Measurements from ENCODE around the gene MARCO.

The MARCO gene

DNA sequence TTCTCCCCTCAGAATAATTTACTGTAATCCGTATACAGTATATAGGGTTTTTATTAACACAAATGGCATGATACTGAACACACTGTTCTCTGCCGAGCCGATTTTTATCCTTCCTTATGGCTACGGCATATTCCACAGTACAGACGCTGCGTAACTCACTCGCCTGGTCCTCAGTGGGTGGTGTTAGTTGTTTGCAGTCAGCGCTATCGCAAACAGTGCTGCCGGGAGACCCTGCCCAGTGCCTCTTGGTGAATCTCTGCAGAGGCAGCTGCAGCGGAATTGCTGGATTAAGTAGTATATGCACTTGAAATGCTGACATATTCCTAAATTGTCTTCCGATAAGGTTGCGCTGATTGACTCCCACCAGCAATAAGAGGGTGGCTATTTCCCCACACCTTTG, 73.9 kb downstream of the MARCO start:
- TF ChIP-seq SIN3A (IDR thresholded peaks at IDR 0.05; ENCODE audit: borderline replicate concordance, insufficient read depth, low read length), result no peak

DNA sequence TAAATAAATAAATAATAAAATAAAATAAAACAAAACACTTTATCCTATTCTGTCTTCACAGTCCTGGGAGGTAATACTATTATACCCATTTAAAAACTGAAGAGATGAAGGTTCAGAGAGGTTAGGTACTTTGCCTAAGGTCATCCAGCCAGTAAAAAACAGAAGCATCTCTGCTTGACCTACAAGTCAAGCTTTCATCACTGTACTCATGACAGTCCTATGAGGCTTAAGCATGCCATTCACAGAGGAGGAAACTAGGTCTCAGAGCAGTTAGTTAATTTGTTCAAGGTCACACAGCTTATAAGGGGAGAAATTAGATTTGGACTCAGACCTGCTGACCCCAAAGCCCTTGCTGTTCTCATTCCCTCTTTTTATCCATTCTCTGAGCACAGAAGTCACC, 77.5 kb downstream of the MARCO start:
- TF ChIP-seq POLR2AphosphoS5 (IDR thresholded peaks at IDR 0.05; ENCODE audit: low read depth, low read length) (no peak), FOXP2 (optimal IDR thresholded peaks at IDR 0.05; ENCODE audit: borderline replicate concordance, extremely low read depth, extremely low read length, insufficient read depth) (no peak)

DNA sequence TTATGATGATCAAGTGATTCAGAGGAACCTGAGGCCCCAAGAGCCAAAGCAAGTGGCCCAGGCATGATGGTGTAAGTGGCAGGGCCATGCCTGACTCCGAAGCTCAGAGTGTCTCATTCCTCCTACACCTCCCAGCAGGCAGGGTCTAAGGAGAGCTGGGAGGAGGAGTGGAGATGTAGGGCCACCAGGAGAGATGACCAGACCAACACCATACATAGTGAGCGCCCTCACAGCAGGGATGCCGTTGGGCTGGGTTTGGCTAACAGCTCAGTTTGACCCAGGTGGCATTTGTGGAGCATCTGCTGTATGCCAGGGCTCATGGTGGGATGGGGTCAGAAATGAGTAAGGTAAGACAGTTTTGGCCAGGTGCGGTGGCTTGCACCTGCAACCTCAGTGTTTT, 80.7 kb downstream of the MARCO start:
- TF ChIP-seq, protein P1, sequence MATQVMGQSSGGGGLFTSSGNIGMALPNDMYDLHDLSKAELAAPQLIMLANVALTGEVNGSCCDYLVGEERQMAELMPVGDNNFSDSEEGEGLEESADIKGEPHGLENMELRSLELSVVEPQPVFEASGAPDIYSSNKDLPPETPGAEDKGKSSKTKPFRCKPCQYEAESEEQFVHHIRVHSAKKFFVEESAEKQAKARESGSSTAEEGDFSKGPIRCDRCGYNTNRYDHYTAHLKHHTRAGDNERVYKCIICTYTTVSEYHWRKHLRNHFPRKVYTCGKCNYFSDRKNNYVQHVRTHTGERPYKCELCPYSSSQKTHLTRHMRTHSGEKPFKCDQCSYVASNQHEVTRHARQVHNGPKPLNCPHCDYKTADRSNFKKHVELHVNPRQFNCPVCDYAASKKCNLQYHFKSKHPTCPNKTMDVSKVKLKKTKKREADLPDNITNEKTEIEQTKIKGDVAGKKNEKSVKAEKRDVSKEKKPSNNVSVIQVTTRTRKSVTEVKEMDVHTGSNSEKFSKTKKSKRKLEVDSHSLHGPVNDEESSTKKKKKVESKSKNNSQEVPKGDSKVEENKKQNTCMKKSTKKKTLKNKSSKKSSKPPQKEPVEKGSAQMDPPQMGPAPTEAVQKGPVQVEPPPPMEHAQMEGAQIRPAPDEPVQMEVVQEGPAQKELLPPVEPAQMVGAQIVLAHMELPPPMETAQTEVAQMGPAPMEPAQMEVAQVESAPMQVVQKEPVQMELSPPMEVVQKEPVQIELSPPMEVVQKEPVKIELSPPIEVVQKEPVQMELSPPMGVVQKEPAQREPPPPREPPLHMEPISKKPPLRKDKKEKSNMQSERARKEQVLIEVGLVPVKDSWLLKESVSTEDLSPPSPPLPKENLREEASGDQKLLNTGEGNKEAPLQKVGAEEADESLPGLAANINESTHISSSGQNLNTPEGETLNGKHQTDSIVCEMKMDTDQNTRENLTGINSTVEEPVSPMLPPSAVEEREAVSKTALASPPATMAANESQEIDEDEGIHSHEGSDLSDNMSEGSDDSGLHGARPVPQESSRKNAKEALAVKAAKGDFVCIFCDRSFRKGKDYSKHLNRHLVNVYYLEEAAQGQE (IDR thresholded peaks at IDR 0.05; ENCODE audit: insufficient read depth in 1 of 2, low read depth in 2 of 2, low read length in 2 of 2), result no peak
- TF ChIP-seq SIN3A (IDR thresholded peaks at IDR 0.05; ENCODE audit: borderline replicate concordance, insufficient read depth, low read length) (no peak), POLR2AphosphoS5 (IDR thresholded peaks at IDR 0.05; ENCODE audit: low read depth, low read length) (no peak), FOXP2 (optimal IDR thresholded peaks at IDR 0.05; ENCODE audit: borderline replicate concordance, extremely low read depth, extremely low read length, insufficient read depth) (no peak), TAF1 (IDR thresholded peaks at IDR 0.05; ENCODE audit: borderline replicate concordance, insufficient read depth, low read length) (no peak)

DNA sequence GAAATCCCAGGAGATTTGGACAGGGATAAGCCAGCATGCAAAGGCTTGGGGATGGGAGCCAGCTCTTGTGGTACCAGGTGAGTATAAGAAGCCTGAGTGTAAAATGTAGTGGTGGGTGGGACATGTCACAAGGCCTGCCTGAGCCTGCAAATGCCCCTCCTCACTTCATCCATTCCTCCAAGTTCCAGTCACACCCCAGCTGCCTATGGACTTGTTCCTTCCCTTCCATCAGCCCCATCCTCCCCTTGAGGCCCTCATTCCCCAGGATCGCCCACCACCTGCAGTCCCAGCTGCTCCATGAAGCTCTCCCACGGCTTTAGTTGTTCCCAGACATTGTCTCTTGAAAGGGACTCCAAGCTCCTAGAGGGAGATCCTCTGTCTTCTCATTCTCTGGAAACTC, 81.5 kb downstream of the MARCO start:
- TF ChIP-seq TAF1 (IDR thresholded peaks at IDR 0.05; ENCODE audit: borderline replicate concordance, insufficient read depth, low read length) (no peak), FOXP2 (optimal IDR thresholded peaks at IDR 0.05; ENCODE audit: borderline replicate concordance, extremely low read depth, extremely low read length, insufficient read depth) (no peak), SIN3A (IDR thresholded peaks at IDR 0.05; ENCODE audit: borderline replicate concordance, insufficient read depth, low read length) (no peak), POLR2AphosphoS5 (IDR thresholded peaks at IDR 0.05; ENCODE audit: low read depth, low read length) (no peak)
- TF ChIP-seq, protein P1 (IDR thresholded peaks at IDR 0.05; ENCODE audit: insufficient read depth in 1 of 2, low read depth in 2 of 2, low read length in 2 of 2), result no peak

DNA sequence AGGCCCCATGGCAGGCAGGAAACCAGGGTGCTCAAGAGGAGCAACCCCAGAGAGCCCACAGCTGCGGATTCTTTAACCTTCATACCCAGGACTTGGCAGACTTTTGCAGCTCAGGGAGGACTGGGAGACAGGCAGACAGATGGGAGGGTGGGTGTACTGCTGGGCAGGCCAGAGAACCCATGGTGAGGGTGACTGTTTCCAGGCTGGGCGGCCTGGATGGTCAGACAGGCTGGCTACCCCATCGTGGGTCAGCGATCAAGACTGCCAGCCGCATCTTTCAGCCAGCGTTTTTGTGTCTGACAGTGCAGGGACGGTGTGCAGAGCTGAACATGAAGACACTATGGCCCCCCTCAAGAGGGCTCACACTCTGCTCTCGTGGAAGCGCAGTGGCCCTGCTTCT, 82.2 kb downstream of the MARCO start:
- no peak for TF ChIP-seq FOXP2 (optimal IDR thresholded peaks at IDR 0.05; ENCODE audit: borderline replicate concordance, extremely low read depth, extremely low read length, insufficient read depth)
- no peak for TF ChIP-seq SIN3A (IDR thresholded peaks at IDR 0.05; ENCODE audit: borderline replicate concordance, insufficient read depth, low read length)
- TF ChIP-seq POLR2AphosphoS5 (IDR thresholded peaks at IDR 0.05; ENCODE audit: low read depth, low read length), result no peak
- TF ChIP-seq TAF1 (IDR thresholded peaks at IDR 0.05; ENCODE audit: borderline replicate concordance, insufficient read depth, low read length), result no peak
- TF ChIP-seq, protein P1 (IDR thresholded peaks at IDR 0.05; ENCODE audit: insufficient read depth in 1 of 2, low read depth in 2 of 2, low read length in 2 of 2), result no peak

DNA sequence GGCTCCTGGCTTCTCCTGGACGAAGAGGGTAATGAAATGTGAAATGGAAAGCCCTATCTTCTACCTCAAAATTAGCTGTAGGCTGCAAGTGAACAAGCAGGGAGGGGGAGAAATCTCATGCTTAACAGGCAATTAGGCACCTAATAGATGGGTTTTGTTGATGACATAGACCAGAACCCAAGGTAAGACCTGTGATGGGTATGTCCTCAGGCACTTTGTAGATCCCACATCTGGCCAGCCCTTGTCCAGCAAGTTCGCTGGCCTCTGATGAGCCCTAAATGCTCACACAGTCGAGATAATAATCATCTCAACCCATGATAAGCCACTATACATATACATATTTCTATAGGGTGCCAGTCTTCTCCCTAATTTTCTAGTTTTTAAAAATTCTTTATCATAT, 82.6 kb downstream of the MARCO start:
- no peak for TF ChIP-seq SIN3A (IDR thresholded peaks at IDR 0.05; ENCODE audit: borderline replicate concordance, insufficient read depth, low read length)
- TF ChIP-seq, protein P1 (IDR thresholded peaks at IDR 0.05; ENCODE audit: insufficient read depth in 1 of 2, low read depth in 2 of 2, low read length in 2 of 2), result no peak
- no peak for TF ChIP-seq TAF1 (IDR thresholded peaks at IDR 0.05; ENCODE audit: borderline replicate concordance, insufficient read depth, low read length)
- no peak for TF ChIP-seq POLR2AphosphoS5 (IDR thresholded peaks at IDR 0.05; ENCODE audit: low read depth, low read length)
- TF ChIP-seq FOXP2 (optimal IDR thresholded peaks at IDR 0.05; ENCODE audit: borderline replicate concordance, extremely low read depth, extremely low read length, insufficient read depth), result no peak

Data from PFSK-1 (cell line).